CD4-positive, alpha-beta T cell (primary cell): ENCODE data around the gene NOS1. TPM values are rescaled to one million over a fixed set of nuclear protein-coding genes. Genes with fewer than 3 reads are reported as not detected.
"Not testable (repeated sequence)": the region's sequence is repeated elsewhere in the genome, so short reads cannot be mapped to it uniquely, and the experiment has no call there.

Experiments
- ATAC-seq: fragments of 200-7000 bp; cut with Tn5 transposase; one replicate; pipeline ENCODE4 v1.10.0; 2022; ENCODE audit warnings: mild to moderate bottlenecking; ENCODE audit not compliant: poor library complexity
- CTCF ChIA-PET: fragments of 350-600 bp; sonication (Branson Sonifier 250); formaldehyde crosslinking; loops from one replicate; lab custom pipeline; 2021; ENCODE audit warnings: antibody characterized with exemption, inconsistent platforms; lab: Charles Lee
- POLR2A ChIA-PET: fragments of 350-600 bp; sonication (Branson Sonifier 250); formaldehyde crosslinking; loops from one replicate; lab custom pipeline; 2021; ENCODE audit warnings: antibody characterized with exemption, inconsistent platforms; lab: Charles Lee
- DNase-seq, 14 experiments: peaks; one replicate each; pipeline ENCODE4 v3.0.0-alpha.2; 2013 to 2020; ENCODE audit warnings: mixed read lengths in 2 of 14
- H3K27ac ChIP-seq, 2 donors: one replicate each; pipeline versions ENCODE4 v1.5.1 to v1.7.0; 2013; ENCODE audit warnings: low read length in 2 of 2, low read depth in 1 of 2, mild to moderate bottlenecking in 1 of 2
- H3K27me3 ChIP-seq, 2 experiments: 1 replicate in 1 of 2; 2 replicates in 1 of 2; pipeline versions ENCODE4 v1.6.1 to v1.7.0; 2013; ENCODE audit warnings: low read length in 2 of 2, control low read depth in 1 of 2, mild to moderate bottlenecking in 1 of 2, moderate library complexity in 1 of 2; ENCODE audit not compliant: insufficient read depth in 2 of 2, control insufficient read depth in 1 of 2
- H3K36me3 ChIP-seq: one replicate; pipeline ENCODE4 v1.6.1; 2013; ENCODE audit warnings: low read length, control low read depth; ENCODE audit not compliant: insufficient read depth
- H3K4me1 ChIP-seq: one replicate; pipeline ENCODE4 v1.6.1; 2013; ENCODE audit warnings: low read length, control low read depth; ENCODE audit not compliant: insufficient read depth
- H3K4me3 ChIP-seq: one replicate; pipeline ENCODE4 v1.5.1; 2013; ENCODE audit warnings: mild to moderate bottlenecking, low read length, moderate library complexity
- H3K9me3 ChIP-seq, 2 experiments: 1 replicate in 1 of 2; 2 replicates in 1 of 2; pipeline versions ENCODE4 v1.6.1 to v1.7.0; 2013; ENCODE audit warnings: low read length in 2 of 2, mild to moderate bottlenecking in 2 of 2, control low read depth in 1 of 2, moderate library complexity in 1 of 2; ENCODE audit not compliant: control insufficient read depth in 1 of 2, insufficient read depth in 1 of 2
- H3K27ac Mint-ChIP-seq: one replicate; pipeline ENCODE4 v1.8.0; 2020; ENCODE audit warnings: mixed read lengths
- H3K27me3 Mint-ChIP-seq: one replicate; pipeline ENCODE4 v1.8.0; 2021; ENCODE audit warnings: mixed read lengths
- H3K36me3 Mint-ChIP-seq: one replicate; pipeline ENCODE4 v1.8.0; 2021; ENCODE audit warnings: low read depth, mixed read lengths
- H3K4me1 Mint-ChIP-seq: one replicate; pipeline ENCODE4 v1.8.0; 2021; ENCODE audit warnings: low read depth, mixed read lengths
- H3K4me3 Mint-ChIP-seq: one replicate; pipeline ENCODE4 v1.8.0; 2020; ENCODE audit warnings: mild to moderate bottlenecking, mixed read lengths
- H3K9me3 Mint-ChIP-seq: one replicate; pipeline ENCODE4 v1.8.0; 2020; ENCODE audit warnings: mixed read lengths
- CTCF ChIP-seq: fragments of 200-600 bp; IDR thresholded peaks from one replicate; pipeline ENCODE4 v1.8.0; 2022; ENCODE audit warnings: antibody characterized with exemption, mild to moderate bottlenecking
- intact Hi-C, 2 experiments: fragments of 100-400 bp; cut with DNase I in 1 of 2; cut with micrococcal nuclease in 1 of 2; formaldehyde crosslinking; loops; one replicate each; pipeline versions ENCODE4 v1.15.1 to v1.9.0; 2023 to 2025; cut with DNase I, micrococcal nuclease
- total RNA-seq, 174 experiments: library from RNA in 2 of 174; stranded (reverse) in 2 of 174; gene quantifications; one replicate each; pipeline ENCODE4 v1.2.3 and lab custom pipeline; 2021 to 2026

NOS1 gene
- total RNA-seq, 2 experiments from 2014 or later, result not detected

DNA sequence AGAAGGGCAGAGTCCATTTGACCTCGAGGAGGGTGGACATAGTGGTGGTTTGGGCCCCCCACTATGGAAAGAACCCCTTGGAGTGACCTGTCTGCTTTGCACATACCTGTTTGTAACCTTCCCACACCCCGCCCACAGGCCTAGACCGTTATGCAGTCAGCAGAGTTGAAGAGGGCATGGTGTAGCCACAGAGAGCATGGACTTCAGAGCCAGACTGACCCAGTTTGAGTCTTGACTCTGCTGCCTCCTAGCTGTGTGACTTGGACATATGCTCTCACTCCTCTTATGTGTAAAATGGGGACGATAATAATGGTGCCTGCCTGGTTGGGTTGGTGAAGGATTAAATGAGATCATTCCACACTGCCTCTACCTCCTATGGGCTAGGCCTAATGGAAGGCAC lies 40.9 kb upstream of the NOS1 start:
- intact Hi-C loops, result no loop called here
- Mint-ChIP-seq H3K4me3 (no peak overlapping the region), H3K4me1 (no peaks in the 10 kb centered on the region), H3K9me3 (peaks cover 15% of the 10 kb centered on the region), H3K27ac (no peak overlapping the region), H3K27me3 (peaks cover 16% of the 10 kb centered on the region), H3K36me3 (no peaks in the 10 kb centered on the region)
- H3K27me3 ChIP-seq, result no peaks in the 10 kb centered on the region
- DNase-seq, result no peak
- H3K4me3 ChIP-seq, result no peak overlapping the region
- no peak for ATAC-seq
- H3K9me3 ChIP-seq, result peaks cover 4 to 14% of the 10 kb centered on the region in 2 experiments
- ChIA-PET POLR2A (no interaction called here), CTCF (no interaction called here)
- no peak for TF ChIP-seq CTCF
- no peaks in the 10 kb centered on the region for H3K4me1 ChIP-seq
- no peaks in the 10 kb centered on the region for H3K36me3 ChIP-seq
- H3K27ac ChIP-seq, result no peak overlapping the region

- no peaks in the 10 kb centered on the region for H3K36me3 ChIP-seq
- intact Hi-C loops, result no loop called here
- peaks cover 9 to 21% of the 10 kb centered on the region in 2 experiments for H3K9me3 ChIP-seq
- no peak overlapping the region for H3K4me3 Mint-ChIP-seq
- H3K27ac ChIP-seq, result no peak overlapping the region
- no peak overlapping the region for H3K4me3 ChIP-seq
- H3K36me3 Mint-ChIP-seq, result no peaks in the 10 kb centered on the region
- H3K27me3 ChIP-seq, result peaks cover 0 to 3% of the 10 kb centered on the region in 2 experiments
- H3K27ac Mint-ChIP-seq, result no peak overlapping the region
- POLR2A ChIA-PET, result no interaction called here
- H3K9me3 Mint-ChIP-seq, result peaks cover 15% of the 10 kb centered on the region
- H3K4me1 Mint-ChIP-seq, result no peaks in the 10 kb centered on the region
- peaks cover 12% of the 10 kb centered on the region for H3K27me3 Mint-ChIP-seq
- DNase-seq (no peak), ATAC-seq (no peak)
- CTCF ChIA-PET, result no interaction called here
- TF ChIP-seq CTCF, result no peak
- no peaks in the 10 kb centered on the region for H3K4me1 ChIP-seq
Observed at GRCh38 chr12:117400912-117401311, 39.5 kb upstream of the NOS1 start.

DNA sequence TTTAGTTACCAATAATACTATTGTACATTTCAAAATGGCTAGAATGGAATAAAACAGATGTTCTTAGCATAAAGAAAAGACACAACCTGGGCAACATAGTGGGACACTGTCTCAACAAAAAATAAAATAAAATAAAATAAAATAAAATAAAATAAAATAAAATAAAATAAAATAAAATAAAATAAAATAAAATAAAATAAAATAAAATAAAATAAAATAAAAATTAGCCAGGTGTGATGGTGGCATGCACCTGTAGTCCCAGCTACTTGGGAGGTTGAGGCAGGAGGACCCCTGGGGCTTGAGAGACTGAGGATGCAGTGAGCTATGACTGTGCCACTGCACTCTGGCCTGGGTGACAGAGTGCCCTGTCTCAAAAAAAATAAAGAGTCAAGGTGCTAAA lies 37.1 kb upstream of the NOS1 start:
- CTCF ChIA-PET, ATAC-seq, H3K27ac ChIP-seq, POLR2A ChIA-PET, H3K27ac Mint-ChIP-seq, intact Hi-C loops, H3K36me3 Mint-ChIP-seq, H3K4me3 ChIP-seq, H3K27me3 Mint-ChIP-seq, H3K4me1 Mint-ChIP-seq, DNase-seq, H3K4me1 ChIP-seq, H3K4me3 Mint-ChIP-seq, H3K36me3 ChIP-seq, H3K27me3 ChIP-seq: not testable (repeated sequence)
- H3K9me3 Mint-ChIP-seq, result peaks cover 14% of the 10 kb centered on the region
- H3K9me3 ChIP-seq, result peaks cover 9 to 11% of the 10 kb centered on the region in 2 experiments

- Histone ChIP-seq H3K9me3 (peaks cover 5 to 8% of the 10 kb centered on the region in 2 experiments), H3K27me3 (peaks cover 0 to 3% of the 10 kb centered on the region in 2 experiments), H3K4me1 (no peaks in the 10 kb centered on the region), H3K4me3 (no peak overlapping the region), H3K36me3 (no peaks in the 10 kb centered on the region), H3K27ac (no peak overlapping the region)
- Mint-ChIP-seq H3K27ac (no peak overlapping the region), H3K36me3 (no peaks in the 10 kb centered on the region), H3K4me3 (no peak overlapping the region), H3K4me1 (no peaks in the 10 kb centered on the region), H3K9me3 (peaks cover 10% of the 10 kb centered on the region), H3K27me3 (peaks cover 5% of the 10 kb centered on the region)
- CTCF ChIA-PET, result no interaction called here
- DNase-seq (no peak), ATAC-seq (no peak)
- intact Hi-C loops, result no loop called here
- no peak for TF ChIP-seq CTCF
- POLR2A ChIA-PET, result no interaction called here
Observed at GRCh38 chr12:117395766-117396165, 34.3 kb upstream of the NOS1 start.
